GM18511 (cell line): ENCODE data around the gene MAT1A.
"Not testable (repeated sequence)": the region's sequence is repeated elsewhere in the genome, so short reads cannot be mapped to it uniquely, and the experiment has no call there.

Experiments used
- ATAC-seq: cut with Tn5 transposase; IDR thresholded peaks from one replicate; pipeline ENCODE4 v1.9.1; 2021; ENCODE audit warnings: mild to moderate bottlenecking, moderate library complexity; ENCODE audit not compliant: unreplicated experiment

The MAT1A gene

DNA sequence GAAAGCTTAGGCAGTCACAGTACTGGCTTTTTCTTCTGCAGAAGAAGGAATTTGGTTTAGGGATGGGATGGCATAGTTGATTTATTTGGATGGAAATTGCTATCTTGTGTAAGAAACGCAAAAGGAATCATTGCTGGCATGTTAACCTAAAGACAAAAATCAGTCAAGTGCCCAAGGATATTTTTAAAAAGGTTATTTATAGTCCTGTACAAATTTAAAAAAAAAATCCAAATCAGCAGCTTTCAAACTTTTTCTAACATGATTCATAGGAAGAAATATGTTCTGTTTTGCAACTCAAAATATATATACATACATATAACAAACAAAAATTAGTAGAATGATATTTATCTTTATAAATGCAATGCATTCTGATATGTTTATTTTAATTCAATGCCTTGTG lies 55.6 kb downstream of the MAT1A start:
- not testable (repeated sequence) for ATAC-seq

- ATAC-seq = peak; percentile 87
These were observed 62.7 kb downstream of the MAT1A start for GRCh38 chr10:80226723-80227122.

GRCh38 chr10:80223031-80223419 lies 66.4 kb downstream of the MAT1A start:
- not testable (repeated sequence) for ATAC-seq
